ENCODE measurements around the gene PITPNC1.
"Not testable (repeated sequence)": the region's sequence is repeated elsewhere in the genome, so short reads cannot be mapped to it uniquely, and the experiment has no call there.

Gene PITPNC1

GRCh38 chr17:67636834-67637520 lies 259.9 kb downstream of the PITPNC1 start:
- Histone ChIP-seq H3K9ac (ENCODE audit: low read depth in 1 of 2, low read length in 2 of 2) (no peak overlapping the region), H3K27ac (ENCODE audit: low read depth in 2 of 2, low read length in 2 of 2) (no peak overlapping the region), H3K9me3 (ENCODE audit: control insufficient read depth in 2 of 2, low read length in 2 of 2) (no peaks in the 10 kb centered on the region), H3K36me3 (ENCODE audit: control insufficient read depth in 2 of 2, insufficient read depth in 2 of 2, low read length in 2 of 2) (peaks cover 0 to 4% of the 10 kb centered on the region in 2 donors), H3K4me1 (ENCODE audit: control insufficient read depth in 2 of 2, insufficient read depth in 2 of 2, low read length in 2 of 2) (no peaks in the 10 kb centered on the region), H3K27me3 (ENCODE audit: control insufficient read depth in 2 of 2, insufficient read depth in 2 of 2, low read length in 2 of 2) (no peaks in the 10 kb centered on the region), H3K4me3 (ENCODE audit: low read length in 2 of 2) (no peak overlapping the region)

- no peak overlapping the region for H3K27ac ChIP-seq (ENCODE audit: low read depth in 2 of 2, low read length in 2 of 2)
- H3K4me3 ChIP-seq (ENCODE audit: low read length in 2 of 2): no peak overlapping the region
- H3K27me3 ChIP-seq (ENCODE audit: control insufficient read depth in 2 of 2, insufficient read depth in 2 of 2, low read length in 2 of 2): no peaks in the 10 kb centered on the region
- no peak overlapping the region for H3K9ac ChIP-seq (ENCODE audit: low read depth in 1 of 2, low read length in 2 of 2)
- no peaks in the 10 kb centered on the region for H3K9me3 ChIP-seq (ENCODE audit: control insufficient read depth in 2 of 2, low read length in 2 of 2)
- H3K4me1 ChIP-seq (ENCODE audit: control insufficient read depth in 2 of 2, insufficient read depth in 2 of 2, low read length in 2 of 2): no peaks in the 10 kb centered on the region
- H3K36me3 ChIP-seq (ENCODE audit: control insufficient read depth in 2 of 2, insufficient read depth in 2 of 2, low read length in 2 of 2): peaks cover 0 to under 1% of the 10 kb centered on the region in 2 donors
These were observed 261.0 kb downstream of the PITPNC1 start for GRCh38 chr17:67637901-67638641.

GRCh38 chr17:67638871-67639270 lies 261.8 kb downstream of the PITPNC1 start:
- H3K27me3 ChIP-seq (ENCODE audit: control insufficient read depth in 2 of 2, insufficient read depth in 2 of 2, low read length in 2 of 2): no peaks in the 10 kb centered on the region
- H3K4me3 ChIP-seq (ENCODE audit: low read length in 2 of 2): no peak overlapping the region
- no peaks in the 10 kb centered on the region for H3K4me1 ChIP-seq (ENCODE audit: control insufficient read depth in 2 of 2, insufficient read depth in 2 of 2, low read length in 2 of 2)
- no peak overlapping the region for H3K27ac ChIP-seq (ENCODE audit: low read depth in 2 of 2, low read length in 2 of 2)
- no peaks in the 10 kb centered on the region for H3K36me3 ChIP-seq (ENCODE audit: control insufficient read depth in 2 of 2, insufficient read depth in 2 of 2, low read length in 2 of 2)
- H3K9me3 ChIP-seq (ENCODE audit: control insufficient read depth in 2 of 2, low read length in 2 of 2): no peaks in the 10 kb centered on the region
- no peak overlapping the region for H3K9ac ChIP-seq (ENCODE audit: low read depth in 1 of 2, low read length in 2 of 2)

- Histone ChIP-seq H3K27me3 (ENCODE audit: control insufficient read depth in 2 of 2, insufficient read depth in 2 of 2, low read length in 2 of 2) (no peaks in the 10 kb centered on the region), H3K4me3 (ENCODE audit: low read length in 2 of 2) (no peak overlapping the region), H3K9ac (ENCODE audit: low read depth in 1 of 2, low read length in 2 of 2) (no peak overlapping the region), H3K36me3 (ENCODE audit: control insufficient read depth in 2 of 2, insufficient read depth in 2 of 2, low read length in 2 of 2) (no peaks in the 10 kb centered on the region), H3K4me1 (ENCODE audit: control insufficient read depth in 2 of 2, insufficient read depth in 2 of 2, low read length in 2 of 2) (no peaks in the 10 kb centered on the region), H3K9me3 (ENCODE audit: control insufficient read depth in 2 of 2, low read length in 2 of 2) (no peaks in the 10 kb centered on the region), H3K27ac (ENCODE audit: low read depth in 2 of 2, low read length in 2 of 2) (no peak overlapping the region)
These were observed 262.5 kb downstream of the PITPNC1 start for GRCh38 chr17:67639555-67639954.

- no peaks in the 10 kb centered on the region for H3K9me3 ChIP-seq (ENCODE audit: control insufficient read depth in 2 of 2, low read length in 2 of 2)
- H3K27ac ChIP-seq (ENCODE audit: low read depth in 2 of 2, low read length in 2 of 2): no peak overlapping the region
- H3K36me3 ChIP-seq (ENCODE audit: control insufficient read depth in 2 of 2, insufficient read depth in 2 of 2, low read length in 2 of 2): no peaks in the 10 kb centered on the region
These were observed 262.9 kb downstream of the PITPNC1 start for GRCh38 chr17:67639979-67640378.

GRCh38 chr17:67642488-67642887 lies 265.4 kb downstream of the PITPNC1 start:
- no peaks in the 10 kb centered on the region for H3K36me3 ChIP-seq (ENCODE audit: control insufficient read depth in 2 of 2, insufficient read depth in 2 of 2, low read length in 2 of 2)
- no peaks in the 10 kb centered on the region for H3K4me1 ChIP-seq (ENCODE audit: control insufficient read depth in 2 of 2, insufficient read depth in 2 of 2, low read length in 2 of 2)
- H3K27me3 ChIP-seq (ENCODE audit: control insufficient read depth in 2 of 2, insufficient read depth in 2 of 2, low read length in 2 of 2): no peaks in the 10 kb centered on the region
- no peak overlapping the region for H3K9ac ChIP-seq (ENCODE audit: low read depth in 1 of 2, low read length in 2 of 2)
- H3K27ac ChIP-seq (ENCODE audit: low read depth in 2 of 2, low read length in 2 of 2): no peak overlapping the region
- H3K4me3 ChIP-seq (ENCODE audit: low read length in 2 of 2): no peak overlapping the region
- H3K9me3 ChIP-seq (ENCODE audit: control insufficient read depth in 2 of 2, low read length in 2 of 2): no peaks in the 10 kb centered on the region

More at GRCh38 chr17:67639979-67640378, 262.9 kb downstream of the PITPNC1 start:
- Histone ChIP-seq H3K9ac (ENCODE audit: low read depth in 1 of 2, low read length in 2 of 2) (no peak overlapping the region), H3K4me3 (ENCODE audit: low read length in 2 of 2) (no peak overlapping the region), H3K27me3 (ENCODE audit: control insufficient read depth in 2 of 2, insufficient read depth in 2 of 2, low read length in 2 of 2) (no peaks in the 10 kb centered on the region), H3K4me1 (ENCODE audit: control insufficient read depth in 2 of 2, insufficient read depth in 2 of 2, low read length in 2 of 2) (no peaks in the 10 kb centered on the region)

GRCh38 chr17:67644061-67644460 lies 267.0 kb downstream of the PITPNC1 start:
- no peaks in the 10 kb centered on the region for H3K27me3 ChIP-seq (ENCODE audit: control insufficient read depth in 2 of 2, insufficient read depth in 2 of 2, low read length in 2 of 2)
- H3K4me3 ChIP-seq (ENCODE audit: low read length in 2 of 2): no peak overlapping the region
- no peaks in the 10 kb centered on the region for H3K36me3 ChIP-seq (ENCODE audit: control insufficient read depth in 2 of 2, insufficient read depth in 2 of 2, low read length in 2 of 2)
- no peak overlapping the region for H3K9ac ChIP-seq (ENCODE audit: low read depth in 1 of 2, low read length in 2 of 2)
- no peaks in the 10 kb centered on the region for H3K4me1 ChIP-seq (ENCODE audit: control insufficient read depth in 2 of 2, insufficient read depth in 2 of 2, low read length in 2 of 2)
- H3K9me3 ChIP-seq (ENCODE audit: control insufficient read depth in 2 of 2, low read length in 2 of 2): no peaks in the 10 kb centered on the region
- no peak overlapping the region for H3K27ac ChIP-seq (ENCODE audit: low read depth in 2 of 2, low read length in 2 of 2)

GRCh38 chr17:67645195-67645594 lies 268.1 kb downstream of the PITPNC1 start:
- H3K4me3 ChIP-seq (ENCODE audit: low read length in 2 of 2); H3K9ac ChIP-seq (ENCODE audit: low read depth in 1 of 2, low read length in 2 of 2); H3K4me1 ChIP-seq (ENCODE audit: control insufficient read depth in 2 of 2, insufficient read depth in 2 of 2, low read length in 2 of 2); H3K27me3 ChIP-seq (ENCODE audit: control insufficient read depth in 2 of 2, insufficient read depth in 2 of 2, low read length in 2 of 2); H3K9me3 ChIP-seq (ENCODE audit: control insufficient read depth in 2 of 2, low read length in 2 of 2); H3K36me3 ChIP-seq (ENCODE audit: control insufficient read depth in 2 of 2, insufficient read depth in 2 of 2, low read length in 2 of 2); H3K27ac ChIP-seq (ENCODE audit: low read depth in 2 of 2, low read length in 2 of 2): not testable (repeated sequence)

- Histone ChIP-seq H3K4me1 (ENCODE audit: control insufficient read depth in 2 of 2, insufficient read depth in 2 of 2, low read length in 2 of 2) (no peaks in the 10 kb centered on the region), H3K9ac (ENCODE audit: low read depth in 1 of 2, low read length in 2 of 2) (no peak overlapping the region), H3K27ac (ENCODE audit: low read depth in 2 of 2, low read length in 2 of 2) (no peak overlapping the region), H3K36me3 (ENCODE audit: control insufficient read depth in 2 of 2, insufficient read depth in 2 of 2, low read length in 2 of 2) (no peaks in the 10 kb centered on the region), H3K27me3 (ENCODE audit: control insufficient read depth in 2 of 2, insufficient read depth in 2 of 2, low read length in 2 of 2) (no peaks in the 10 kb centered on the region), H3K9me3 (ENCODE audit: control insufficient read depth in 2 of 2, low read length in 2 of 2) (no peaks in the 10 kb centered on the region), H3K4me3 (ENCODE audit: low read length in 2 of 2) (no peak overlapping the region)
These were observed 269.4 kb downstream of the PITPNC1 start for GRCh38 chr17:67646472-67646871.

- no peaks in the 10 kb centered on the region for H3K36me3 ChIP-seq (ENCODE audit: control insufficient read depth in 2 of 2, insufficient read depth in 2 of 2, low read length in 2 of 2)
- H3K27ac ChIP-seq (ENCODE audit: low read depth in 2 of 2, low read length in 2 of 2): no peak overlapping the region
- no peaks in the 10 kb centered on the region for H3K27me3 ChIP-seq (ENCODE audit: control insufficient read depth in 2 of 2, insufficient read depth in 2 of 2, low read length in 2 of 2)
- no peak overlapping the region for H3K9ac ChIP-seq (ENCODE audit: low read depth in 1 of 2, low read length in 2 of 2)
- no peak overlapping the region for H3K4me3 ChIP-seq (ENCODE audit: low read length in 2 of 2)
- H3K9me3 ChIP-seq (ENCODE audit: control insufficient read depth in 2 of 2, low read length in 2 of 2): no peaks in the 10 kb centered on the region
- no peaks in the 10 kb centered on the region for H3K4me1 ChIP-seq (ENCODE audit: control insufficient read depth in 2 of 2, insufficient read depth in 2 of 2, low read length in 2 of 2)
These were observed 270.4 kb downstream of the PITPNC1 start for GRCh38 chr17:67647482-67647881.
